GM21515 (cell line): ENCODE data around the gene CSNK2A2.

Experiments used
- ATAC-seq: cut with Tn5 transposase; IDR thresholded peaks from one replicate; pipeline ENCODE4 v1.9.1; 2021; ENCODE audit not compliant: unreplicated experiment

Gene CSNK2A2

DNA sequence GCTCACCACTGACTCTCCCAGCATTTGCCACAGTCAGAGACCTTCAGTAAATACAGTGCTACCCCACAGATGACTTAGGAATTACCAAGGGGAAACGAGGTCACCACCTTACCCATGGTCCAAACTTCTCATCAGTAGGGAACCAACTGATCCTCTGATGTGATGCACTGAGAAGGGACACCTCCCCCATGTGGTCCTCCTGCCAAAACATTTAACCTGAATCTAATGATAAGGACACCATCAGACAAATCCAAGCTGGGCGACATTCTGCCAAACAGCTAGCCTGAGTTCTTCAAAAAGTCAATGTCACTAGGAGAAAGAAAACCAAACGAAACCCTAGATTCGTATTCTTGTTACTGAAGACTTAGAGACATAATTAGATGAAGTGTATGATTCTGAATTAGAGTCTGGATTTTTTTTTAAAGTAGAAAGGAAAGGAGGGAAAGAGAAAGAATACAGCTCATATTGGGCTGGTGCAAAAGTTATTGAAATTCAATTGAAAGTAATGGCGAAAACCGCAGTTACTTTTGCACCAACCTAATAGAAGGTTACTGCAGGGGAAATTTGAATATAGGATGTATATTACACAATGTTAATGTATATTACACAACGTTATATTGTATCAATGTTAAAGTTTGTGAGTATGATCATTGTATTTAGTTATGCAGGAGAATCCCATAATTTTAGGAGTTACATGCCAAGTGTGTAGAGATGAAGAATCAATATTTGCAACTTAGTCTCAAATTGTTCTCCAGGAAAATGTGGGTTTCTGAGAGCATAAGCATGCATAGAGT lies 2.3 kb upstream of the CSNK2A2 start:
- ATAC-seq: no peak

- no peak for ATAC-seq
These were observed 1.0 kb upstream of the CSNK2A2 start for GRCh38 chr16:58198803-58199411.

- no peak for ATAC-seq
These were observed 443 bp downstream of the CSNK2A2 start for GRCh38 chr16:58197314-58198012.

- no peak for ATAC-seq
These were observed 1.0 kb downstream of the CSNK2A2 start for GRCh38 chr16:58196898-58197313.

- ATAC-seq: no peak
These were observed 2.1 kb downstream of the CSNK2A2 start for GRCh38 chr16:58195771-58196170.

DNA sequence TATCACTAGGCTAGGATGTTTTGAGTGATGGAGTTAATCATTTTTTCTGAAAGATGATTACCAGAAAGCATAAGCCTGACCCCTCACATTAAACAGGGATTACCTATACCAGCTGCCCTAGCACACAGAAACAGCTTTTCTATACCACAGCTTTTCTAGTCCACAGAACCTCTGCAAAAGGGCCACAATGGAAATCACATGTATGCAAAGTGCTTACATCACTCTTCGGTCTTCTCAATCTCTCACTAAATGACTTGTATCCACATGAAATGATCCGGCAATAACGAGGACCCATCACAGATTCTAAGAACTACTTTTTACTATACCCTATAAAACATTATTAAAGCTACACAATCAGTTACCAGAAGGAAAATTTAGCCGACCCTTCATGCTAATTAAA lies 2.6 kb downstream of the CSNK2A2 start:
- ATAC-seq: no peak

- no peak for ATAC-seq
These were observed 3.1 kb downstream of the CSNK2A2 start for GRCh38 chr16:58194790-58195189.

DNA sequence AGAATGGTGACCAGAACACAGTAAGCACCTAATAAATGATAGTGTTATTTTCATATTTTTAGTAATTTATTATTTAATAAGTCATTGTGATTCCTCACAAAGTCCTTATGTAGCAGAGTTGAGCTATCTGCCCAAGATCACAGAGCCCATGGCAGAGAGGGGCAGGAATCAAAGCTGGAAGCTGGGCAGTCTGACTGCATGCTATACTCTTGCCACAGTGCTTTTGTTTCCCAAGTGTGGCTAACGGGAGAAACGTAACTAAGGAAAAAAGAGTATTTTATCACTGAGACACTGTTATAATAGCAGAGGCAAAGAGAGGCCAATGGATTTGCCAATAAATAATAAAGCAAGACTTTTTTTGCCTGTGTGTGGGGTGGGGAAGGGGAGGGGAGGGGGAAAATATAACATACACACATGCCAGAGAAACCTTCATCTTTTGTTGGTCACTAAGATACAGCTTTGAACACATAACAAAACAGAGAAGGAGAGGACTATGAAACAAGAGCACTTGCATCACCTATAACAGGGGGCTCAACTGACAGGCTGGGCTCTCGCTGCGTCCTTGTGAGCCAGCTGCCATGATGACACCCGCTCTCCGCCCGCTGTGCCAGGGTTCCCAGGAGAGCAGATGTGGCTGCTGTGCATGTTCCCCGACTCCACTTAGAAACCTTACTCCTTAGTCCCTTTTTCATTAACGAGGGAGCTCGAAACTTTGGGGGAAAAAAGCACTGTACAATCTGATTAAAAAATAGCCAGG lies 10.1 kb downstream of the CSNK2A2 start:
- ATAC-seq: no peak

DNA sequence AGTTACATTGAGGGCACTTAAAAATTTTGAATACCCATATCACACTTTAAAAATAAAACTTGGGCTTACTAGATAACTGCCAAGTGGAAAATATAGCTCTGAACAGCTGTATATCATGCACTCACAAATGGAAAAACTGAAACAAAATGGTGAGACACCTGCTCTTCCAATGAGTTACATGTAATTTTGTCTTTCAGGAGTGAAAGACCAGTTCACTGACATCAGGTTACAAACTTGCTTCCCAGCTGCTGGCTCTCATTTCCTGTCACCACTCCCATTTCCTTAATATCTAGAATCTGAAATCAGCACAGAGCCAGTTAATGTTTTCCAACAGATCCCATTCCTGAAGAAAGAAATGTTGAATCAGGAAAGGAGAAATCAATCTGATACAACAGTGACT lies 10.8 kb downstream of the CSNK2A2 start:
- ATAC-seq: no peak

GRCh38 chr16:58186176-58186944 lies 11.5 kb downstream of the CSNK2A2 start:
- no peak for ATAC-seq

- no peak for ATAC-seq
These were observed 20.6 kb downstream of the CSNK2A2 start for GRCh38 chr16:58177353-58177710.

DNA sequence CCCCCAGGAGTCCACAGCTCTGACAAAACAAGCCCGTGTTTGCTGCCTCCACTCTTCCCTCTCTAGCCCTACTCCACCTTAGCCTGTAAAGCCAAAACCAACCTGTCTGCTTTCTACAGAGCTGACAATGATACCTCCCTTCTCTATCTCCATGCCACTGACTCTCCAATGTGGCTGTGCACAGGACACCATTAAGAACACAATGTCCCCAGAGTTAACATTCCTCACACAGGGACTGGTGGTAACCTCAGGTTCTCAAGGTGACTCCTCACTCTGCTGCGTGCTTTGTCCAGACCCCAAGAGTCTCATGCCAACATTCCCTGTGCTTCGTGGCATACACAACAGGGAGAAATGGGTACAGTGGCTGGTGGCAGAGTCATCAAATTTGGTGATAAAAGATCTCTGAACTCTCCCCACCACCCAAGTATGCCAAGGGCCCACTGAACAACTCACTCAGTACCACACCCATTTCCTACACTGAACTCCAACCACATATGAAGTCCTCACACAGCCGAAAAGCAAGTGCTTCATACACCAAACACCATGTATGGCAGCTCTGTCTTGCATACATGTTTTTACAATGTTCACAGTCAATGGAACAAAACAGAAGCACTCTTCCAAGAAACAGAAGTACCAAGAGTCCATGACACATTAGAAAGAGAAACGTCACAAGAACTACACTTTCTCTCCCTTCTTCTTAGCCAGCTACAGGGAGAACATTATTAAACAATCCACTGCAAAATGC lies 21.1 kb downstream of the CSNK2A2 start:
- ATAC-seq: no peak

DNA sequence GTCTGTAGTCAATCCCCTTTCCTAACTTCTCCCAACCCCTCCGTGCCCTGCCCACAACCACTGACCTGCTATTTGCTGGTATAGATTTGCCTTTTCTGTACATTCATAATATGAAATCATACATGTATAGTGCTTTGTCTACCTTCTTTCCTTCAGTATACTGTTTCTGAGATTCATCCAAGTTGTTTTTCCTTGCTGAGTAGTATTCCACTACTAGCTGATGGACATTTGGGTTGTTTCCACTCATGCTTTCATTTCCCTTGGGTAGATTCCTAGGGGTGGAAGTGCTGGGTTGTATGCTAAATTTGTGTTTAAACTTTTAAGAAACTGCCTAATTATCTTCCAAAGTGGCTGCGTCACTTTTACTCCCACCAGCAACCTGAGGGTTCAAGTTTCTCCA lies 27.7 kb downstream of the CSNK2A2 start:
- no peak for ATAC-seq

- ATAC-seq: no peak
These were observed 37.1 kb downstream of the CSNK2A2 start for GRCh38 chr16:58160855-58161254.

- ATAC-seq: no peak
These were observed 39.2 kb downstream of the CSNK2A2 start for GRCh38 chr16:58158725-58159124.

DNA sequence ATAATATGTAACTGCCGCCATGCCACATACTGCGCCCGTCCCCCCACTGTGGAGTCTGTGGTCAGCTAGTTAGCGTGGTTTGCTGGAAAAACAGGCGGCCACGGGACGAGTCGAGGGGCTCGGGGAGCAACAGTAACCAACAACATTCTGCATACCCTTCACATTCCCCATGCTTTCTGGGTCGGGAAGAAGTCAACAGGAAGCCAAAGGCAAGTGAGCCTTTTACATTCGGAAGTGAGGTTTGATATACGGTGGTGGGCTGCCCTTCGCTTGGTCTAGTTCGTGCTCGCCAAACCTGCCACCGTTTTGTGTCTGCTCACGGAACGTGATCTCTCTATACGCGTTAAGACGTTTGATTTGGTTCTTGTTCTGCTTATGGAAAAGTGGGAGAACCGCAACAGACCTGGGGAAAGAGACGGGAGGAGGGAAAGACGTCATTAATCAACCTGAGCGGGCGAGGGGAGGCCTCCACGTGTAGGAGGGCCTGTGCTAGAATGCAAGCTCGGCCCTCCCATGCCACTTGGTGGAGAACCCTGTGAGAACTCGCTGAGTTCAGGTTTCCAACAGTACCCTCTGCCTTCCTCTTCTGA lies 39.9 kb downstream of the CSNK2A2 start:
- no peak for ATAC-seq

DNA sequence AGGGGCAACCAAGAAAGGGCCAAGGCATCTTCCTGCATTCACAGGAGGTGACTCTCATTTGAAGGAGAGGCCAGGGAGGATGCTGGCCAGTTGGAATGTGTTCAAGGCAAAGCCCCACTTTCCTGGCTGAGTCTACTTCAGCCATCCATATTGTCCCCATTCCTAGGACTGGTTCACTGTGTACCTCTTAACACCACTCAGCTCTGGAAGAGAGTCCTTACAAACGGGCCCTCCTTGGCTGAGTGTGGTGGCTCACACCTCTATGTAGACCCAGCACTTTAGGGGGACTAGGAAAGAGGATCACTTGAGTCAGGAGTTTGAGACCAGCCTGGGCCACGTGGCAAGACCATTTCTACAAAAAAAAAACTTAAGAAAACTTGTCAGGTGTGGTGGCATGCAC lies 40.7 kb downstream of the CSNK2A2 start:
- no peak for ATAC-seq

DNA sequence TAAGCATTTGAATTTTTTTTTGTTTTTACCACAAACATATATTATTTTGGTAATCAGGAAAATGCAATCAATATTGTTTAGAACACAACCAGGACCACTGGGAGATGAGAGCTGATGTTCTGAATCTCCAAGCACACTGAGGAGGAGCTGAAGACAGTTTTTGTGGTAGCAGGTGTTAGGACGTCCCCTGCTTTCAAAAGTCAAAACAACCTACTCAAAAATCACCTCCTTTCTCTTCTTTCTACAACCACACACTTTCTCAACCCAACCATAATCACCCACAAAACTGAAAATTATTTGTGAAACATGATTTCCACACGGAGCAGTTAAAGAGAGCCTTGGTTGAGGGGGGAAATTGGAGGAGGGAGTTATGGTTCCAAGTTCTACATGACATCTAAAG lies 42.1 kb downstream of the CSNK2A2 start:
- no peak for ATAC-seq

GRCh38 chr16:58154345-58154744 lies 43.6 kb downstream of the CSNK2A2 start:
- ATAC-seq: no peak
